ENCODE measurements around the gene A2ML1.
"Not testable (repeated sequence)": the region's sequence is repeated elsewhere in the genome, so short reads cannot be mapped to it uniquely, and the experiment has no call there.

A2ML1 gene

DNA sequence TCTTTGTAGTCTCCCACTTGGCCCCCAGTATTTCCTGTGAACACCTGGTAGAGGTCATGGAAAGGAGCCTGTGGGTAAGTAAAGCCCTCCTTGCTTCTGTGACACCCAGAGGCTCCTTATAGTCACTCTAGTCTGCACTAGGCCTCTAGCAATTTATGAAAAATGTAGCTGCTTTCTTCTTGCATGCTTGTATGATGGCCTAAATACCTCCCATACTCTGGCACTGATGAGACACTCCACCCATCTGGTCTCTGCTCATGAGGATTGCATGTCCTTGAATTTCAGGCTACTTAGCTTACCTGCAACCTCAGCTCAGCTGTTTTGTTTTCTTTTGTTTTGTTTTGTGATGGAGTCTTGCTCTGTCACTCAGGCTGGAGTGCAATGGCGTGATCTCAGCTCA, 4.6 kb upstream of the A2ML1 start:
- no peak for DNase-seq

DNA sequence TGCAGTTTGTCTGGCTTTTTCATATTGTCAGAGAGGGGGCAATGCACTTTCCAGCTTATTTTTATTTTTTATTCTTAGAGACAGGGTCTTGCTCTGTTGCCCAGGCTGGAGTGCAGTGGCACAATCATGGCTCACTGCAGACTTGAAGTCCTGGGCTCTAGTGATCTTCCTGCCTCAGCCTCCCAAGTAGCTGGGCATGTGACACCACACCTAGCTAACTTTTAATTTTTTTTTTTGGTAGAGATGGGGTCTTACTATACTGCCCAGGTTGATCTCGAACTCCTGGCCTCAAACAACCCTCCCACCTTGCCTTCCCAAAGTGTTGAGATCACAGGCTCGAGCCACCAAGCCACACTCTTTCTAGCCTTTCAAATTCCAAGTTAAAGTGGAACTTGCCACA, 3.9 kb upstream of the A2ML1 start:
- no peak for DNase-seq

DNA sequence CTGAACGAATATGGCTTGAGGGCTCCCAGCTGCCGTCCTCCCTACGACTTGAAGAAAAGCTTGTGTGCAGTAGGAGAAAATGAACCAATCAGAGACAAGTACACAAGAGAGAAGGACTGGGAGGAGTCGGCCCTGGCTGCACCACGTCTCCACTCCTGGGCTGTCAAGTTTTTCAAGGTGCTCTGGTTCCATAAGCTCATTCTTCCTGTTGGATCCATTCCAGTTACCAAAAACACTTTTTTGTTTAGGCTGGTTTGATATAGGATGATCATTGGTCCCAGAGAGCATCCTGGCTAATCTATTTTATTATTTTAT, 2.8 kb upstream of the A2ML1 start:
- no peak for DNase-seq

DNA sequence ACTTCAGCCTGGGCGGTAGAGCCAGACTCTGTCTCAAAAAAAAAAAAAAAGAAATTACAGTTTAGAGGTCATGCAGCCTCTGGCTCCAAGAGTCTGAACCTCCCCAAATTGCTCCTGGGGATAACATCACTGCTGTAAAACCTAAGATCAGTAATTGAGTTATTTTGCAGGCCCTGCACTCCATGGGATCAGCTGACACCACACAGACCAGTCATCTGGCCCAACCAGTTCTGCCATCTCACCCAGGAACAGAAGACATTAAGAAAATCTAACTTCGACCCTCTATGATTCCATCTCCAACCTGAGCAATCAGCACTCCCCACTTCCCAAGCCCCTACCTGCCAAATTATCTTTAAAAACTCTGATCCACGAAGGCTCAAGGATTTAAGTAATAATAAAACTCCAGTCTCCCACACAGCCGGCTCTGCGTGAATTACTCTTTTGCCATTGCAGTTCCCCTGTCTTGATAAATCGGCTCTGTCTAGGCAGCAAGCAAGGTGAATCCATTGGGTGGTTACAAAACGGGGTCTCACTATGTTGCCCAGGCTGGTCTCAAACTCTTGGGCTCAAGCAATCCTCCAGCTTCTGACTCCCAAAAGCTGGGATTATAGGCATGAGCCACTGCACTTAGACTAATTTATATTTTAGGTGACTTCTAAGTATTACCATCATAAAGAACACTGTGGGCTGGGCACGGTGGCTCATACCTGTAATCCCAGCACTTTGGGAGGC, 1.6 kb upstream of the A2ML1 start:
- DNase-seq, result not testable (repeated sequence)

DNA sequence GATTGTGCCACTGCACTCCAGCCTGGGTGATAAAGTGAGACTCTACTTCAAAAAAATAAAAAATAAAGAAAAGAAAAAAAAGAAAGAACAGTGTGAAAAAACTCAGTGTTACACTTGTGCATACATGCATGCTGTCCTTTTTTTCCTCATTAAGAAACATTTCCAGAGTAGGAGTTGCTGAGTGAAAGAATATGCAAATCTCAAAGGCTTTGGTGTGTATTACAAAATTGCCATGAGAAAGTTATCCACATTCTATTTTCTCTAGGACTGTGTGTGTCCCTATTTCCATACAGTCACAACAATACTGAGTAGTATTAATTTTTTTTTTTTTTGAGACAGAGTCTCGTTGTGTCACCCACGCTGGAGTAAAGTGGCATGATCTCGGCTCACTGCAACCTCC, 830 bp upstream of the A2ML1 start:
- DNase-seq, result no peak

DNA sequence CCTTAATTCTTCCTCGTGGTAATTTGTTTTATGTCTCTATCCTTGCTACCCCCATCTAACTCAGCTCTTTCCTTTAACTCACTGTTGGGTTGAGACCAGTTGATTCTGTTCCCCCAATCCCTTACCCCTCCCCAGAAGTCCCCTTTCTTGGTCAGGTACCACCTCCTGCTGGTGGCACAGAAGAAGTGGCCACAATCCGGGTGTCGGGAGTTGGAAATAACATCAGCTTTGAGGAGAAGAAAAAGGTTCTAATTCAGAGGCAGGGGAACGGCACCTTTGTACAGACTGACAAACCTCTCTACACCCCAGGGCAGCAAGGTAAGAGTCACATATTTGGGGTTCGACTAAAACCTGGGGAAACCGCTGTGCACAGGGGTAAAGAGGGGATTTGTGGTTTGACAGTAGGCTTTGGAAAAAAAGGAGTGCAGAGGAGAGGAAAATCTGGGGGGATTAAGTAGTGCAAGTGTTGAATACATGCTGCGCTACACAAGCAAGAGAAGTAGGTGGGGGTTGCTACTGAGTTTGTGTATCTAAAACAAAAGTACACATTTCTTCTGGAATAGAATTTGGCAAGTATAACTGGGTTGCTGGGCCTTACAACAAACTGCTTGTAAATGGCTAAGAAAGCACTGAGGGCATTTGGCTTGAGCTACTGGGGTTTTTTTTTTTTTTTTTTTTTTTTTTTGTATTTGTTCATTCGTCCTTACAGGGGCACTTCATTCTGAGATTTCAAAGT, 1.3 kb downstream of the A2ML1 start:
- peak in 24 of 56 donors; percentile 5 to 54 (median 14) for DNase-seq

DNA sequence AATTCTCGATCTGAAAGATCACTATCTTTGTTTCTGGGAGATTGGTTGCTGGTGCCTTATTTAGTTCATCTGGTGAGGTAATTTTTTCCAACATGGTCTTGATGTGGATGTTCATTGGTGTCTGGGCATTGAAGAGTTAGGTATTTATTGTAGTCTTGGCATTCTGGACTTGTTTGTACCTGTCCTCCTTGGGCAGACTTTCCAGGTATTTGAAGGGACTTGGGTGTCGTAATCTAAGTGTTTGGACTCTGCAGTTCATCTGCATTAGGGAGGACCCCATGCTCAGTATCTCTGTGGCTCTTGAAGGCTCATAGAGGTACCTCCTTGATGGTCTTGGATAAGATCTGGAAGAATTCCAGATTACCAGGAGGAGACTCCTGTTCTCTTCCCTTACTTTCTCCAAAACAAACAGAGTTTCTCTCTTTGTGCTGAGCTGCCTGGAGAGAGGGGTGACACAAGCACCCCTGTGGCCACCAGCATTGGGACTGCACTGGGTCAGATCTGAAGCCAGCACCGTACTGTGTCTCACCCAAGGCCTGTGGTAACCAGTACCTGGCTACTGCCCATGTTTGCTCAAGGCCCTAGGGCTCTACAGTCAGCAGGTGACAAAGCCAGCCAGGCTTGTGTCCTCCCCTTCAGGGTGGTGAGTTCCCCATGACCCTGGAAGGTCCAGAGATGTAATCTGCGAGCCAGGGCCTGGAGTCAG, 5.3 kb downstream of the A2ML1 start:
- no peak for DNase-seq

DNA sequence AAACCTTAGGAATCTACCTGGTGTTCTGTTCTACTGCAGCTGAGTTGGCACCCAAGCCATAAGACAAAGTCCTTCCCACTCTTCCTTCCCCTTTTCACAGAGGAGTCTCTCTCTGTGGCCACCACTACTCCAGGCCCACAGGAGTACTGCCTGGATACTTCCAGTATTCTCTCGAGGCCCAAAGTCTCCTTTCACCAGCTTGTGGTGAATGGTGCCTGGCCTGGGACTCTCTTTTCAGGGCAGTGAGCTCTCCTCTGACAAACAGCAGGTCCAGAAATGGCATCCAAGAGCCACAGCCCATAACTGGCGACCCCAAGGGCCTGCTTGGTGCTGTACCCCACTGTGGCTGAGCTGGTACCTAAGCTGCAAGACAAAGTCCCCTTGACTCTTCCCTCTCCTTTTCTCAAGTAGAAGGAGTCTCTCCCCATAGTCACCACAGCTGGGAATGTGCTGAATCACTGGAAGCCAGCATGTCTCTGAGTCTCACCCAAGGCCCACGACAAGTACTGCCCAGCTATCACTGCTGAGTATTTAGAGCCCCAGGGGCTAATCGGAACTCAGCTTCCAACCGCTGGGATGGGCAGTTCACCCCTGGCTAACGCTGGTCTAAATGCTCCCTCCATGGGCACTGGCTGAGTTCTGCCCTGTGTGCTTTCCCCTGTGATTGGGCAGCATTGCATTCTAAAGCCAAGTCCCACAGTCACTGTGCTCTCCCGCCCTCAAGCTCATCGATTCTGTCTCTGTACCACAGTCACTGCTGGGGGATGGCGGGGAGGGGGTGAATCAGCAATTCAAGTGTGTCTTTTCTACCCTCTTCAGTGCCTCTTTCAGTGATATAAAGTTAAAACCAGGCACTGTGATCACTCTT, 6.1 kb downstream of the A2ML1 start:
- no peak for DNase-seq

DNA sequence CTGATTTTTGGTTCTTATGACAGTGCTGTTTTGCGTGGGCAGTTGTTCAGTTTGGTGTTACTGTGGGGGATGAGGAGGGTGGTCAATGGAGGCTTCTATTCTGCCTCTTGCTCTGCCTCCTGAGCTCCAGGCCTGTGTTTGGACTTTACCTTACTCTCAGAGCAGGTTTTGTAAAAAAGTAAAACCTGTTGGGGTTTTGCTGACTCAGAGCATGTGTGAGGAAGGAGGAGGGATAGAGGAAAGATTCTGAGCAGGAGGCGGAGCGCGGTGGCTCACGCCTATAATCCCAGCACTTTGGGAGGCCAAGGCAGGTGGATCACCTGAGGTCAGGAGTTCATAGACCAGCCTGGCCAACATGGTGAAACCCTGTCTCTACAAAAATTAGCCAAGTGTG, 6.7 kb downstream of the A2ML1 start:
- no peak for DNase-seq

DNA sequence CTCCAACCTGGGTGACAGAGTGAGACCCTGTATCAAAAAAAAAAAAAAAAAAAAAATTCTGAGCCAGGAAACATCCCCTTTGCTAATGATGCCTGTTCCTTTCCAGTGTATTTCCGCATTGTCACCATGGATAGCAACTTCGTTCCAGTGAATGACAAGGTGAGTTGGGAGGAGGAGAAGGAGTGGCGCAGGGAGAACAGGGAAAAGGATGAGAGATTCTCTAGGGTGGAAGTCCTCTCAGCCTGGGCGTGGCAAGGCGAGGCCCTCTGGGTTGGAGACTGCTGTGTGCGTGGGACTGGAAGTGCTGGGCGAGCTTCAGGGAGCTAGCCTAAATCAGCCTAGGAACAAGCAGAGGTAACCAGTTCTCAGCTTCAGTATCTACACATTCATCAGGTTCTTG, 7.2 kb downstream of the A2ML1 start:
- DNase-seq, result no peak

DNA sequence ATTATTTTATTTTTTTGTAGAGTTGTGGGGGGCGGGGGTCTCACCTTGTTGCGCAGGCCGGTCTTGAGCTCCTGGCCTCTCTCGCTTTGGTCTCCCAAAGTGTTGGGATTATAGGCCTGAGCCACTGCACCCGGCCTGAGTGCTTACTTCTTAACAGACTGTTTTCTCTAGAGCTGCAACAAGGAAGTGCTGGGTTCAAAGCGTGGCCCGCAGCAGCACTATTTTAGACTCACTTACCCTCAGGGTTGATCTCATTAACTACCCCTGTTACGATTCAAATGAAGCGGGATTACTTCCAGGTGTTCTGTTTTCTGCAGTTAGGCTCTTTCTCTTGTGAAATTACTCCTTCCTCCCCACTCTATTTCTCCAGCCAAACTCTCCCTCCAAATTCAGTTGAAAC, 8.7 kb downstream of the A2ML1 start:
- DNase-seq, result no peak

DNA sequence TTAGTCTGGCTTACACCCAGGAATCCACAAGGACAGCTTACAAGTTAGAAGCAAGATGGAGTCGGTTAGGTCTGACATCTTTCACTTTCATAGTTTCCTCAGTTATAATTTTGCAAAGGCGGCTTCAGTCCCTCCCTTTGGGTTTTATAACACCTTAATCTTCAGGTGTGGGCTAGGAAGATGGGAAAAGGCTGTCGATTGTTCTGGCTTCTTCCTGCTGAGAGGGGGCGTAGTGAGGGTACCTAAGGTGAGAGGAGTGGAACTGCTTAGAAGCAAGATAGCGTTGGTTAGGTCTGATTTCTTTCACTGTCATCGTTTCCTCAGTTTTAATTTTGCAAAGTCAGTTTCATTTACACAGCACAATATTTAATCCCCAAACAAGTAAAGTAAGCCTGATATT, 10.1 kb downstream of the A2ML1 start:
- peak in 1 of 56 donors; percentile 1 for DNase-seq

DNA sequence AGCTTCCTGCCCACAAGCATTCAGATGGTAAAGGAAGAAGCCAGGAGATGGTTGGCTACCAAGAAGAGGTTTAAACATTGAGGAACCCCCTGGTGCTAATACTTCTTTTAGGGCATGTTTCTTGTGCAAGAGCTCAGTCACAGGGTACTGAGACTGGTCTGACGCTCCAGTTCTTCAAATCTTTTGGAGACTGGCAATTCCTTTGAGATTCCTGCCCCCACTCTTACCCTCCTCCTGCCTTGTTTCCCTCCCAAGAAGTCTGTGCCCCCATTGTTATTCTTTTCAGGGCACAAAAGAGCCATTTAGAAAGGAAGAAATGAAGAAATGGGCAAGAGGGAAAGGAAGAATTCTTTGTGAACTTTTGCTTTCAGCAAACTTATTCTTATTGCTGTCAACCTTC, 11.8 kb downstream of the A2ML1 start:
- no peak for DNase-seq

DNA sequence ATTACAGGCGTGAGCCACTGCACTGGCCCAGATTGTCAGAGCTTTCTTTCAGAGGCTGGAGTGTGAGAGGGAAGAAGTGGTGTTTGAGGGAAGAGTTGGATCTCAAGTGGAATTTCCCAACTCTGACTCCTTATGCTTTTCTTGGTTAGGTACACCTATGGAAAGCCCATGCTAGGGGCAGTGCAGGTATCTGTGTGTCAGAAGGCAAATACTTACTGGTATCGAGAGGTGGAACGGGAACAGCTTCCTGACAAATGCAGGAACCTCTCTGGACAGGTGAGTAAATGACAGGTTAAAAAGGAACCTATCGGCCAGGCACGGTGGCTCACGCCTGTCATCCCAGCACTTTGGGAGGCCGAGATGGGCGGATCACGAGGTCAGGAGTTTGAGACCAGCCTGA, 14.9 kb downstream of the A2ML1 start:
- DNase-seq, result no peak

DNA sequence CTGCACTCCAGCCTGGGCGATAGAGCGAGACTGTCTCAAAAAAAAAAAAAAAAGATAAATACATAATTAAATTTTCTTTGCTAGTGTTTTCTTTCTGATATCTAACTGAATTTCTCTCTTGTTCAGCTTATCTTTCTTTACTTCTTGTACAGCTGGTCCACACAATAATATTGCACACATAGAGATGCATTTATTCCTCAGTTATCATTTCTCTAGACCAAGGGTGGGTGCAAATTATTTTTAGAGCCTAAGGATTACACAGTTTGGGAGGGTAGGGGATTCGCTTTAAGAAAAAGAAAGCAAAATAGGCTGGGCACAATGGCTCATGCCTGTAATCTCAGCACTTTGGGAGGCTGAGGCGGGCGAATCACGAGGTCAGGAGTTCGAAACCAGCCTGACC, 17.9 kb downstream of the A2ML1 start:
- DNase-seq, result no peak

DNA sequence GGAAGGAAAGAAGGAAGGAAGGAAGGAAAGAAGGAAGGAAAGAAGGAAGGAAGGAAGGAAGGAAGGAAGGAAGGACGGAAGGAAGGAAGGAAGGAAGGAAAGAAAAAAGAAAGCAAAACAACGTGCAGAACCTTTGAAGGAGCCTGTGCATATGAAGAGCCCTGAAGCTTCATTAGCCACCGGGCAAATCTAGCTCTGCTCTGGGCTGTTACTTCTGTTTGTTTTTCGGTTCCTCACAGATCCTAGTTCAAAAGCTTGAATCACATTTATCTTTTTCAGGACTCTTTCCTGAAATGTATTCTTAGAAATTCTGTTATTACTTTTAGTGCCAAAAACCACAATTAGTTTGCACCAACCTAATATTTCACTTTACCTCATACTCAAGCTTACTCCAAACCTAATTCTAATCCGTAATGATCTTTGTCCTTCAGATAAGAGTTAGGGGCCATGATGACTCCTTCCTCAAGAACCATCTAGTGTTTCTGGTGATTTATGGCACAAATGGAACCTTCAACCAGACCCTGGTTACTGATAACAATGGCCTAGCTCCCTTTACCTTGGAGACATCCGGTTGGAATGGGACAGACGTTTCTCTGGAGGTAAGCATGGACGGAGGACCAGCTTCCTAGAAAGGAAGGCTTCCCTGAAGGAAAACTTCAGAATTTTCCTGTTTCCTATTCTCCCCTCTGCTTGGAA, 18.7 kb downstream of the A2ML1 start:
- no peak for DNase-seq

DNA sequence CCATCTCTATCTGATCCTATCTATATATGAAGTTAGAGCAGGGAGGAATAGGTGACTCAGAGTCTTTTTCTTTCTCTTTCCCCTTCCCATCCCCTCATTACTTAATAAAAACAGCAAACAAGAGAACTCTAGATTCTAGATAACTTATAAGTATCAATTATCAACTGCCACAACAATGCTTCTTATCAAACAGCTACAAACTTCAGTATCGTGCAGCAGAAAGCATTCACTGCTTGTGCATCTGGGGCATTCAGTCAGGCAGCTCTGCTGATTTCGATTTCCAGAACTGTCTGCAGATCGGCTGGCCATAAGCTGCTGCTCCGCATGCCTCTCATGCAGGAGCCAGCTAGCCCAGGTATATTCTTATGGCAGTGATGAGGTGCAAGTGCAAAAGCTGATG, 19.4 kb downstream of the A2ML1 start:
- no peak for DNase-seq

DNA sequence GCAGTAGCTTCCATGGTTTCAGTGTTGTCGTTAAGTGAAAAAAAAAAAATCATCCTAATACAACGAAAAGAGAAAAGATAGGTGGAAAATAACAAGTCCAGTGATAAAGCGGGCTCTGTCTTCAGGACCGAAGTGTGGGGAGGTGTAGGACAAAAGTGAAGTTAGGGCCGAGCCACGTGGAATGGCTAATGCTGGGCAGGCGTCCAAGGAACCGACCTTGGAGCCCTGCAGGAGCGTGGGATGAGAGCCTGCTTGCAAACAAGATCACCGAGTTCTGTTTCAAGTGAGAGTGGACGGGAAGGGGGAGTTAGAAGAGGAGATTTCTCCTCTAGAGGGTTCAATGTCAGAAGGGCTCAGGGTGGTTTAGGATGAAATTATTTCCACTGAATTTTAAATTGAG, 22.2 kb downstream of the A2ML1 start:
- DNase-seq, result peak in 25 of 56 donors; percentile 1 to 59 (median 20)

DNA sequence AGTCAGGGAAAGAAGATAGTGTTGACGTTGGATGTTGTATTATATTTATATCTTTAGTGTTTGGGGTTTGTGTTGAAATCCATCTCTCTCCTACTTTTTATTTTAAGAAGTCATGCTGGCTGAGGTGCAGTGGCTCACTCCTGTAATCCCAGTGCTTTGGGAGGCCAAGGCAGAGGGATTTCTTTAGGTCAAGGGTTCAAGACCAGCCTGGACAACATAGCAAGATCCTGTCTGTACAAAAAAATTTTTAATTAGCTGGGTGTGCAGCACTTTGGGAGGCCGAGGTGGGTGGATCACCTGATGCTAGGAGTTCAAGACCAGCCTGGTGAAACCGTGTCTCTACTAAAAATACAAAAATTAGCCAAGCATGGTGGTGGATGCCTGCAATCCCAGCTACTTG, 23.9 kb downstream of the A2ML1 start:
- DNase-seq, result no peak

DNA sequence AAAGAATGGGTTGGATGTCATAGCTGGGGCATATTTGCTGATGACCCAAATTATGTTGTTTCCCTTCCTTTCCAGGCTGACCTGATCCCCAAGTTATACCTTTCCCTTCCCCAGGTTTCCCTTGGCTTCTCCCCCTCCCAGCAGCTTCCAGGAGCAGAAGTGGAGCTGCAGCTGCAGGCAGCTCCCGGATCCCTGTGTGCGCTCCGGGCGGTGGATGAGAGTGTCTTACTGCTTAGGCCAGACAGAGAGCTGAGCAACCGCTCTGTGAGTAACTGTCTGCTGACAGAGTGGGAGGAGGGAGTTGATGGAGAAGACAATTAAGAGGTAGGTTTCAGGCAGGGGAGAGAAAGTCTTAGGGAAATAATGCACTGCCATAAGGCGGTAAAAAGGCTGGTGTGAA, 25.0 kb downstream of the A2ML1 start:
- peak in 21 of 56 donors; percentile 4 to 62 (median 30) for DNase-seq

DNA sequence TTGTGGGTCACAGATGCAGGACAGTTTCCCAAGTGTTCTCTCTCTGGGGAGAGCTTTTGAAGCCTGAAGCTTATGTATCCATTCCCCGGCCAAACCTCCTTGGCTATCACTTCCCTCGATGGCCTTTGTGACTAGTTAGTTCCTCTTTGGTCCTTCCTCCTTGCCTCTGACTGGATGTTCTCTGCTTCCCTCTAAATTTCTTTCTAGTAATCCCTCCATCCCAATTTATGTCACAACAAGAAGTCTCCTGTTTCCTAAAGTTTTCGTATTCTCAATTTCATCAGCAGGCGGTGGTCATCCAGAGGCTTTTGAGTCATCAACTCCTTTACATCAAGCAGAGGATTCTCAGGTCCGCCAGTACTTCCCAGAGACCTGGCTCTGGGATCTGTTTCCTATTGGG, 27.5 kb downstream of the A2ML1 start:
- no peak for DNase-seq
